Keratinocyte (primary cell): ENCODE results near the gene RANBP3. TPM values are rescaled to one million over a fixed set of nuclear protein-coding genes. Genes with fewer than 3 reads are reported as not detected.

Experiments used
- DNase-seq: peaks from one replicate; pipeline ENCODE4 v3.0.0-alpha.2; 2011; ENCODE audit warnings: low read depth, missing footprints, low spot score
- FAIRE-seq: peaks from 2 replicates; lab custom pipeline; 2011; peaks lifted over from hg19 to GRCh38; lab: Jason Lieb, UNC
- H2AFZ ChIP-seq: 2 replicates; pipeline ENCODE4 v1.6.0; 2012; ENCODE audit warnings: low read length, control low read depth, inconsistent platforms; ENCODE audit not compliant: control insufficient read depth
- H3K27ac ChIP-seq: 2 replicates; pipeline ENCODE4 v1.5.1; 2011; ENCODE audit warnings: low read length; ENCODE audit not compliant: control insufficient read depth, insufficient read depth
- H3K27me3 ChIP-seq: 3 replicates; pipeline ENCODE4 v1.6.0; 2011; ENCODE audit warnings: low read length; ENCODE audit not compliant: control insufficient read depth, insufficient read depth; ENCODE audit errors: extremely low read depth
- H3K36me3 ChIP-seq, 2 experiments: 2 replicates in 1 of 2; 3 replicates in 1 of 2; pipeline ENCODE4 v1.5.1; 2011; ENCODE audit warnings: low read length in 2 of 2, mild to moderate bottlenecking in 1 of 2; ENCODE audit not compliant: control insufficient read depth in 2 of 2, insufficient read depth in 2 of 2; ENCODE audit errors: extremely low read depth in 1 of 2
- H3K4me1 ChIP-seq: 3 replicates; pipeline ENCODE4 v1.5.1; 2011; ENCODE audit warnings: low read length; ENCODE audit not compliant: control insufficient read depth, insufficient read depth; ENCODE audit errors: extremely low read depth
- H3K4me2 ChIP-seq: 3 replicates; pipeline ENCODE4 v1.6.0; 2011; ENCODE audit warnings: low read depth, low read length; ENCODE audit not compliant: control insufficient read depth, insufficient read depth; ENCODE audit errors: extremely low read depth
- H3K4me3 ChIP-seq, 3 experiments: fragments of 200-600 bp in 1 of 3; sonication (generic) in 1 of 3; 2 replicates in 2 of 3; 3 replicates in 1 of 3; pipeline ENCODE4 v1.5.1; 2011 to 2016; ENCODE audit warnings: low read length in 3 of 3, mild to moderate bottlenecking in 3 of 3, control low read depth in 2 of 3, inconsistent platforms in 1 of 3, low read depth in 1 of 3, mixed read lengths in 1 of 3, mixed run types in 1 of 3, moderate library complexity in 1 of 3; ENCODE audit not compliant: control insufficient read depth in 2 of 3, insufficient read depth in 2 of 3; ENCODE audit errors: extremely low read depth in 1 of 3
- H3K79me2 ChIP-seq: 2 replicates; pipeline ENCODE4 v1.6.0; 2012; ENCODE audit warnings: low read length; ENCODE audit not compliant: control insufficient read depth, insufficient read depth
- H3K9ac ChIP-seq: 3 replicates; pipeline ENCODE4 v1.6.0; 2011; ENCODE audit warnings: low read length; ENCODE audit not compliant: control insufficient read depth, insufficient read depth; ENCODE audit errors: extremely low read depth
- H3K9me1 ChIP-seq: 3 replicates; pipeline ENCODE4 v1.6.0; 2011; ENCODE audit warnings: low read length; ENCODE audit not compliant: control insufficient read depth, insufficient read depth; ENCODE audit errors: extremely low read depth
- H3K9me3 ChIP-seq: 2 replicates; pipeline ENCODE4 v1.5.1; 2012; ENCODE audit warnings: low read depth, low read length; ENCODE audit not compliant: control insufficient read depth
- H4K20me1 ChIP-seq: 3 replicates; pipeline ENCODE4 v1.6.0; 2011; ENCODE audit warnings: low read length; ENCODE audit not compliant: control insufficient read depth, insufficient read depth; ENCODE audit errors: extremely low read depth
- EZH2 ChIP-seq: IDR thresholded peaks from one replicate; pipeline ENCODE4 v1.6.1; 2012; ENCODE audit warnings: inconsistent platforms, mild to moderate bottlenecking, low read length, moderate library complexity
- dilution Hi-C: fragments of 300-500 bp; cut with MboI; formaldehyde crosslinking; loops from one replicate; pipeline ENCODE4 v1.7.0; 2020; ENCODE audit warnings: low sequenced_read_pairs; ENCODE audit not compliant: extremely low pct_ligation_motif_present
- polyA plus RNA-seq, 5 experiments: library from polyadenylated mRNA; depleted of rRNA in 3 of 5; stranded (reverse) in 3 of 5; stranded (forward) in 1 of 5; unstranded in 1 of 5; fragments of >200 nt; gene quantifications; 1 replicate in 1 of 5; 2 replicates in 3 of 5; 3 replicates in 1 of 5; pipeline versions ENCODE4 v1.2.1 to v1.2.3, GENCODE V29; 2011 to 2012; ENCODE audit warnings: missing spikeins in 2 of 5, low read depth in 1 of 5, low replicate concordance in 1 of 5
- TF ChIP-seq, protein P1 (sequence below), 3 experiments: IDR thresholded peaks in 1 of 3; conservative IDR thresholded peaks in 1 of 3; optimal IDR thresholded peaks in 1 of 3; 2 replicates in 2 of 3; 3 replicates in 1 of 3; pipeline versions ENCODE3 to v1.5.1; 2011; ENCODE audit warnings: low read length in 3 of 3, mild to moderate bottlenecking in 3 of 3, moderate library complexity in 2 of 3, control low read depth in 1 of 3, inconsistent platforms in 1 of 3; ENCODE audit not compliant: insufficient read depth in 2 of 3; ENCODE audit errors: extremely low read depth in 1 of 3

The RANBP3 gene
- polyA plus RNA-seq, 1 donor (not counting 4 experiments of a cell fraction or from before 2014, with no cell fraction given): 36.4 TPM

DNA sequence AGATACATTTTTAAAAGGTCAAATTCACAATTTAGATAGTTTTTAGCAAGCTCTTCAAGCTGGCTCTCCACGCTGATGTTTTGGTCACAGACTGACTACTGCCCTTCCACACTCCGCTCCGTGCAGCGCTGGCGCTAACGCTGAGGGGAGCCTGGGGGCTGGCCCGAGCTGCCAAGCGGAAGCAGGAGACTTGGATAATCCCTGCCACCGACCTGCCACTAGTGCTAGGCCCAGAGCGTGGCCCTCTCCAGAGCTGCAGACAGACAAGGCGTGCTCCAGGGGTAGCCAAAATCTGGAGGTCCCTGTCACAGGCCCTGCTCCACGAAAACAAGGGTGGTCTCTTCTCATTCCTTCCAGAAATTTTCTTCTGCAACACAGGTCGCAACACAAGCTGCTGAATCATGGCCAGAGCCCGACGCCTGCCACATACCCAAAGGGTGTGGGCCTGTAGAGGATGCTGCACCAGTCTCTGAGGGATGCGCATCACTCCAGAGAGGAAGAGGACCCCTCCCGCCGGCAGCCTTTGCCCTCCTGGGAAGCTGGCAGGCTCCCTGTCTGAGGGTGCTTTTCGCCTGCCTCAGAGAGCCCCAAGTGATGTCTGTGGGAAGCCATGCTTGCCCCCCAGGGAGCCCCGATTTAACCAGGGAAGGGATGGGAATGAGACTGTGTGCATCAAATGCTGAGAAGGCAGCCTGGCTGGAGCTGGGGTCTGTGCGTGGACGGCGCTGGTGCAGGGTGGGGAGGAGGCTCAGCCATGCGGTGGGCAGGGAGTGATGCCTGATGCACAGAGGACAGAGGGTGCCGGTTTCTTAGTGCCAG, 42.3 kb downstream of the RANBP3 start:
- Histone ChIP-seq H3K4me2 (no peak overlapping the region), H3K9me3 (no peaks in the 10 kb centered on the region), H3K9me1 (no peaks in the 10 kb centered on the region), H3K9ac (no peak overlapping the region), H4K20me1 (peaks cover 4% of the 10 kb centered on the region), H3K79me2 (peaks cover 2% of the 10 kb centered on the region), H3K4me3 (no peak overlapping the region), H3K4me1 (no peaks in the 10 kb centered on the region), H3K27ac (no peak overlapping the region), H2AFZ (no peak overlapping the region), H3K36me3 (peaks cover 30 to 58% of the 10 kb centered on the region in 2 experiments), H3K27me3 (no peaks in the 10 kb centered on the region)
- DNase-seq: no peak
- no peak for FAIRE-seq
- TF ChIP-seq EZH2: no peak
- TF ChIP-seq, protein P1, sequence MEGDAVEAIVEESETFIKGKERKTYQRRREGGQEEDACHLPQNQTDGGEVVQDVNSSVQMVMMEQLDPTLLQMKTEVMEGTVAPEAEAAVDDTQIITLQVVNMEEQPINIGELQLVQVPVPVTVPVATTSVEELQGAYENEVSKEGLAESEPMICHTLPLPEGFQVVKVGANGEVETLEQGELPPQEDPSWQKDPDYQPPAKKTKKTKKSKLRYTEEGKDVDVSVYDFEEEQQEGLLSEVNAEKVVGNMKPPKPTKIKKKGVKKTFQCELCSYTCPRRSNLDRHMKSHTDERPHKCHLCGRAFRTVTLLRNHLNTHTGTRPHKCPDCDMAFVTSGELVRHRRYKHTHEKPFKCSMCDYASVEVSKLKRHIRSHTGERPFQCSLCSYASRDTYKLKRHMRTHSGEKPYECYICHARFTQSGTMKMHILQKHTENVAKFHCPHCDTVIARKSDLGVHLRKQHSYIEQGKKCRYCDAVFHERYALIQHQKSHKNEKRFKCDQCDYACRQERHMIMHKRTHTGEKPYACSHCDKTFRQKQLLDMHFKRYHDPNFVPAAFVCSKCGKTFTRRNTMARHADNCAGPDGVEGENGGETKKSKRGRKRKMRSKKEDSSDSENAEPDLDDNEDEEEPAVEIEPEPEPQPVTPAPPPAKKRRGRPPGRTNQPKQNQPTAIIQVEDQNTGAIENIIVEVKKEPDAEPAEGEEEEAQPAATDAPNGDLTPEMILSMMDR (optimal IDR thresholded peaks at IDR 0.05 in 1 of 3, IDR thresholded peaks at IDR 0.05 in 1 of 3, conservative IDR thresholded peaks at IDR 0.05 in 1 of 3; ENCODE audit: extremely low read depth in 1 of 3, insufficient read depth in 2 of 3, low read length in 3 of 3): no peak
- dilution Hi-C loops: no loop called here

DNA sequence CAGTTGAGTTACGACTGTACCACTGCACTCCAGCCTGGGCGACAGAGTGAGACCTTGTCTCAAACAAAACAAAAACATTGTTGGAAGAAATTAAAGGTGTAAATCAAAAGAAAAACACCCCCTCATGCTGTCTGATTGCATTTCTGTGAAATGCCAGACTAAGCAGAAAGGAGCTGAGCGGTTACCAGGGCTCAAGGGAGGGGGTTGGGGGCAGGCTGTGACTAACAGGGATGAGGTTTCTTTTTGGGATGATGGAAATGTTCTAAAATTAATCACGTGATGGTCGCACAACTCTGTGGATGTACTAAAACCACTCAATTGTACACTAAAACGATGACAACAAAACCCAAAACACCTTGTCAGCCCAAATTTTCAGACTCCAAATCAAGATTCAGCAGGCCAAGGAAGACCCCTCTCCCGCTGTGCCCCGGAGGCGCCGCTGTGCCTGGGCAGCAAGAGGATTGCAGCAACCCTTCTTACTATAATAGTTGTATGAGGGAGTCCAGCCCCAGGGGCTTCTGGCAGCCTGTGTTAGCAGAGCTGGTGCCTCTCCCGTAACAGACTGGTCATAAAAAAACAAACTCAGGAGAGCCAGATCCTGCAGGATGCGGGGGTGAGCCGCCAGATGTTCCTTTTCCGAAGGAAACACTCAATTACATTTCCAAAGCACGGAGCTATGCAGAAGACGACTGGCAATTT, 43.0 kb downstream of the RANBP3 start:
- DNase-seq: no peak
- Histone ChIP-seq H3K4me3 (no peak overlapping the region), H3K79me2 (peaks cover 2% of the 10 kb centered on the region), H3K9me1 (no peaks in the 10 kb centered on the region), H3K9me3 (no peaks in the 10 kb centered on the region), H3K27me3 (no peaks in the 10 kb centered on the region), H3K4me2 (no peak overlapping the region), H4K20me1 (peaks cover 4% of the 10 kb centered on the region), H3K36me3 (peaks cover 33 to 54% of the 10 kb centered on the region in 2 experiments), H3K4me1 (no peaks in the 10 kb centered on the region), H3K27ac (no peak overlapping the region), H3K9ac (no peak overlapping the region), H2AFZ (no peak overlapping the region)
- TF ChIP-seq EZH2: no peak
- TF ChIP-seq, protein P1 (optimal IDR thresholded peaks at IDR 0.05 in 1 of 3, IDR thresholded peaks at IDR 0.05 in 1 of 3, conservative IDR thresholded peaks at IDR 0.05 in 1 of 3; ENCODE audit: extremely low read depth in 1 of 3, insufficient read depth in 2 of 3, low read length in 3 of 3): no peak
- dilution Hi-C loops: no loop called here
- no peak for FAIRE-seq
